ENCODE data around the gene NXT2.
A peak's percentile ranks its signal among the peaks of the same experiment; 100 is the strongest.
"Not testable (repeated sequence)": the region's sequence is repeated elsewhere in the genome, so short reads cannot be mapped to it uniquely, and the experiment has no call there.

The NXT2 gene

GRCh38 chrX:109536439-109537323 is at the start of gene NXT2:
NXT2 (plus strand) TSS chrX:109536844; CDS start chrX:109537007, 163 bp downstream.
- peak; percentile 96 for DNase-seq (ENCODE audit: low spot score)

GRCh38 chrX:109487640-109488039 is 49.0 kb upstream of the NXT2 start:
- DNase-seq (ENCODE audit: low spot score): no peak

GRCh38 chrX:109489174-109489573 is 47.5 kb upstream of the NXT2 start:
- no peak for DNase-seq (ENCODE audit: low spot score)

- DNase-seq (ENCODE audit: low spot score): no peak
These were observed 38.2 kb upstream of the NXT2 start for GRCh38 chrX:109498434-109498833.

GRCh38 chrX:109501176-109501575 is 35.5 kb upstream of the NXT2 start:
- DNase-seq (ENCODE audit: low spot score): no peak

- no peak for DNase-seq (ENCODE audit: low spot score)
These were observed 27.7 kb upstream of the NXT2 start for GRCh38 chrX:109508915-109509314.

- no peak for DNase-seq (ENCODE audit: low spot score)
These were observed 25.5 kb upstream of the NXT2 start for GRCh38 chrX:109511113-109511512.

- DNase-seq (ENCODE audit: low spot score): no peak
These were observed 17.6 kb upstream of the NXT2 start for GRCh38 chrX:109519001-109519400.

GRCh38 chrX:109533005-109533404 is 3.6 kb upstream of the NXT2 start:
- no peak for DNase-seq (ENCODE audit: low spot score)

- no peak for DNase-seq (ENCODE audit: low spot score)
These were observed 3.0 kb upstream of the NXT2 start for GRCh38 chrX:109533631-109534030.

GRCh38 chrX:109534933-109535332 is 1.7 kb upstream of the NXT2 start:
- DNase-seq (ENCODE audit: low spot score): no peak

- no peak for DNase-seq (ENCODE audit: low spot score)
These were observed 1.1 kb upstream of the NXT2 start for GRCh38 chrX:109535578-109535977.

- DNase-seq (ENCODE audit: low spot score): peak; percentile 32
These were observed 651 bp downstream of the NXT2 start for GRCh38 chrX:109537324-109537665.

GRCh38 chrX:109539007-109539406 is 2.4 kb downstream of the NXT2 start:
- DNase-seq (ENCODE audit: low spot score): not testable (repeated sequence)

GRCh38 chrX:109553862-109554261 is 17.2 kb downstream of the NXT2 start:
- DNase-seq (ENCODE audit: low spot score): no peak

GRCh38 chrX:109576083-109576482 is 39.4 kb downstream of the NXT2 start:
- not testable (repeated sequence) for DNase-seq (ENCODE audit: low spot score)

GRCh38 chrX:109577055-109577454 is 40.4 kb downstream of the NXT2 start:
- DNase-seq (ENCODE audit: low spot score): no peak

GRCh38 chrX:109578916-109579315 is 42.3 kb downstream of the NXT2 start:
- DNase-seq (ENCODE audit: low spot score): no peak

- DNase-seq (ENCODE audit: low spot score): no peak
These were observed 48.8 kb downstream of the NXT2 start for GRCh38 chrX:109585488-109585887.

- DNase-seq (ENCODE audit: low spot score): no peak
These were observed 53.5 kb downstream of the NXT2 start for GRCh38 chrX:109590176-109590575.
